NK-92 (cell line): Measurements from ENCODE around the gene KAT14.
"Not testable (repeated sequence)": the region's sequence is repeated elsewhere in the genome, so short reads cannot be mapped to it uniquely, and the experiment has no call there.

ENCODE experiments used
- DNase-seq: peaks from one replicate; lab custom pipeline; 2025; ENCODE audit not compliant: unreplicated experiment; lab: John Stamatoyannopoulos, UW

Gene KAT14

GRCh38 chr20:18144541-18145099, 7.0 kb downstream of the KAT14 start:
- no peak for DNase-seq

GRCh38 chr20:18154342-18154741, 16.7 kb downstream of the KAT14 start:
- DNase-seq = no peak

- no peak for DNase-seq
Measured at GRCh38 chr20:18156045-18156444, 18.4 kb downstream of the KAT14 start.

GRCh38 chr20:18164356-18164755, 26.7 kb downstream of the KAT14 start:
- no peak for DNase-seq

- no peak for DNase-seq
Measured at GRCh38 chr20:18165553-18165952, 27.9 kb downstream of the KAT14 start.

GRCh38 chr20:18166241-18166881, 28.7 kb downstream of the KAT14 start:
- DNase-seq = no peak

GRCh38 chr20:18166950-18167349, 29.3 kb downstream of the KAT14 start:
- DNase-seq = no peak

GRCh38 chr20:18172379-18172778, 34.7 kb downstream of the KAT14 start:
- no peak for DNase-seq

- DNase-seq = no peak
Measured at GRCh38 chr20:18174906-18175683, 37.4 kb downstream of the KAT14 start.

- DNase-seq = no peak
Measured at GRCh38 chr20:18176318-18176785, 38.7 kb downstream of the KAT14 start.

GRCh38 chr20:18180366-18180765, 42.7 kb downstream of the KAT14 start:
- DNase-seq = not testable (repeated sequence)

- DNase-seq = no peak
Measured at GRCh38 chr20:18180815-18181214, 43.2 kb downstream of the KAT14 start.

GRCh38 chr20:18187020-18187419, 49.4 kb downstream of the KAT14 start:
- DNase-seq = no peak

- no peak for DNase-seq
Measured at GRCh38 chr20:18188434-18188833, 50.8 kb downstream of the KAT14 start.

- no peak for DNase-seq
Measured at GRCh38 chr20:18190338-18191233, 52.9 kb downstream of the KAT14 start.

- DNase-seq = no peak
Measured at GRCh38 chr20:18191306-18191705, 53.6 kb downstream of the KAT14 start.

GRCh38 chr20:18194461-18194860, 56.8 kb downstream of the KAT14 start:
- DNase-seq = not testable (repeated sequence)

- no peak for DNase-seq
Measured at GRCh38 chr20:18195931-18196330, 58.3 kb downstream of the KAT14 start.

GRCh38 chr20:18197382-18198070, 59.9 kb downstream of the KAT14 start:
- no peak for DNase-seq

GRCh38 chr20:18202966-18203365, 65.3 kb downstream of the KAT14 start:
- no peak for DNase-seq

GRCh38 chr20:18203700-18204099, 66.0 kb downstream of the KAT14 start:
- DNase-seq = not testable (repeated sequence)
